ENCODE results near the gene ALPK3. TPM values are rescaled to one million over a fixed set of nuclear protein-coding genes. Genes with fewer than 3 reads are reported as not detected.

Gene ALPK3
- total RNA-seq, 1 donor from 2014 or later: 54.5 TPM

DNA sequence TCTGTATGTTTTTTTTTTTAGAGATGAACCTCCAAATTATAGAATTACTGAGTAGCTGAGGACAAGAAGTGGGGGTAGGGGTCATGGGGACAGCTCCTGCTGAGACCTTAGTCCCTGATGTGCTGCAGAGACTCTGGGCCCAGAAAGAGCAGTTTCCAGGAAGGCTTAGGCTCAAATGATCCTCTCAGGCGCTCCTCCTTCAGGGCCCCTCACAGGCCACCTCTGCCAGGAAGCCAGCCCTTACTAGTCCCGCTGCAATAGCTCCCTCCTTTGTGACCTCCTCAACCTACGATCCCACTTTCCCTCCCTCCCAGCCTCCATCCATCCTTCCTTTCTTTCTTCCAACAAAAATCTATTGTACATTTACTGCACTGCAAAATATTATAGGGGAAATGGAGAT lies 91.9 kb downstream of the ALPK3 start:
- no peak overlapping the region for H3K4me3 ChIP-seq (ENCODE audit: low read depth, low read length)
- no peak for DNase-seq (ENCODE audit: low read depth)
- H3K36me3 ChIP-seq (ENCODE audit: control insufficient read depth, insufficient read depth, low read length): no peaks in the 10 kb centered on the region
- TF ChIP-seq, protein P1, sequence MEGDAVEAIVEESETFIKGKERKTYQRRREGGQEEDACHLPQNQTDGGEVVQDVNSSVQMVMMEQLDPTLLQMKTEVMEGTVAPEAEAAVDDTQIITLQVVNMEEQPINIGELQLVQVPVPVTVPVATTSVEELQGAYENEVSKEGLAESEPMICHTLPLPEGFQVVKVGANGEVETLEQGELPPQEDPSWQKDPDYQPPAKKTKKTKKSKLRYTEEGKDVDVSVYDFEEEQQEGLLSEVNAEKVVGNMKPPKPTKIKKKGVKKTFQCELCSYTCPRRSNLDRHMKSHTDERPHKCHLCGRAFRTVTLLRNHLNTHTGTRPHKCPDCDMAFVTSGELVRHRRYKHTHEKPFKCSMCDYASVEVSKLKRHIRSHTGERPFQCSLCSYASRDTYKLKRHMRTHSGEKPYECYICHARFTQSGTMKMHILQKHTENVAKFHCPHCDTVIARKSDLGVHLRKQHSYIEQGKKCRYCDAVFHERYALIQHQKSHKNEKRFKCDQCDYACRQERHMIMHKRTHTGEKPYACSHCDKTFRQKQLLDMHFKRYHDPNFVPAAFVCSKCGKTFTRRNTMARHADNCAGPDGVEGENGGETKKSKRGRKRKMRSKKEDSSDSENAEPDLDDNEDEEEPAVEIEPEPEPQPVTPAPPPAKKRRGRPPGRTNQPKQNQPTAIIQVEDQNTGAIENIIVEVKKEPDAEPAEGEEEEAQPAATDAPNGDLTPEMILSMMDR (IDR thresholded peaks at IDR 0.05; ENCODE audit: insufficient read depth, low read length, poor library complexity, severe bottlenecking): no peak
- no peaks in the 10 kb centered on the region for H3K27me3 ChIP-seq (ENCODE audit: control insufficient read depth, insufficient read depth, low read length)

DNA sequence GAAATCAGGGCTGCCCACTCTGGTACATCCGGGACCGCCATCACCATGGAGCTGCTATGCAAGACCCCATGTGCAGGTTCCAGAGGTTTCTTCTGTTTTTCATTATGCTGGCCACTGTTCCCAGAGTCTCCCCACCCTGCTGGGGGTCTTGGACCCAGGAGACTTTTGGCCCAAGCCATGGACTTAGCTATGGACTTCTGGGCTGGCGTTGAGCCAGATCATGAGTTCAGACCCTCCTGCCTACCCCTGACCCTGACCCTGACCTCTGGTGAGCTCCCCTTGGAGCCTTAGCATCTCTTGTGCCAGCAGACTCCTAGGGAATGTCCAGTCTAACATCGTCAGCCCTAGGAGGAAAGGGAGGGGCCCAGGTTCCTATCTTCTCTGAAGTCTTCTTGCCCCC lies 92.6 kb downstream of the ALPK3 start:
- H3K4me3 ChIP-seq (ENCODE audit: low read depth, low read length): no peak overlapping the region
- DNase-seq (ENCODE audit: low read depth): no peak
- no peaks in the 10 kb centered on the region for H3K36me3 ChIP-seq (ENCODE audit: control insufficient read depth, insufficient read depth, low read length)
- H3K27me3 ChIP-seq (ENCODE audit: control insufficient read depth, insufficient read depth, low read length): no peaks in the 10 kb centered on the region
- TF ChIP-seq, protein P1 (IDR thresholded peaks at IDR 0.05; ENCODE audit: insufficient read depth, low read length, poor library complexity, severe bottlenecking): no peak

DNA sequence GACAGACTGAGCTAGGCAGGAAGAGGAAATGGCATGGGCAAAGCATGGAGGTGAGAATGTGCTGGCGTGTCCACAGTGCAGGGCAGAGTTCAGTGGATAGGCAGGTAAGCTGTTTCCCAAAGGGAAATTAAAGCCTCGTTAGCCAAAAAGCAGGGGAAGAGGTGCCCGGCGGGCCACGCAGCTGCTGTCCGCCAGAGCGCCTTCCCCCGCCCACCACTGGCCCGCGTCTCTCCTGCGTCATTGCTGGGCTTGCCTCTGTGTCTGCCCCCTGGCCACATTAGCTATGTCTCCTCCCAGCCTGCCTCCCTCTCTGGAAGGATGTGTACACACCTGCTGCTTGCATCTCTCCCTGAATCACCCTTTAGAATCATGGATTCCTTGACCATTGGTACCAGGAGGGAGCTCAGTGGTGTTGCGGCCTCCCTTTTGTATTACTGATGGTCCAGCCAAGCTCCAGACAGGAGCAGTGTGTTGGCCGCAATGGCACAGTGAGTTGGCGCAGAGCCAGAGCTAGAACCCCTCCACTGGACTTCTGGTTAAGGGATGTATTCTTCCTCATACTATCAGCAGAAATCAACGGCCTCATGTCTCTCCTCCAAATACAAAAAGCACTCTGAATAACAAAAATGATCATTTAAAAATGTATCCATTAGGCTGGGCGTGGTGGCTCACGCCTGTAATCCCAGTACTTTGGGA lies 93.9 kb downstream of the ALPK3 start:
- Histone ChIP-seq H3K36me3 (ENCODE audit: control insufficient read depth, insufficient read depth, low read length) (no peaks in the 10 kb centered on the region), H3K4me3 (ENCODE audit: low read depth, low read length) (no peak overlapping the region), H3K27me3 (ENCODE audit: control insufficient read depth, insufficient read depth, low read length) (no peaks in the 10 kb centered on the region)
- TF ChIP-seq, protein P1 (IDR thresholded peaks at IDR 0.05; ENCODE audit: insufficient read depth, low read length, poor library complexity, severe bottlenecking): no peak
- DNase-seq (ENCODE audit: low read depth): no peak

DNA sequence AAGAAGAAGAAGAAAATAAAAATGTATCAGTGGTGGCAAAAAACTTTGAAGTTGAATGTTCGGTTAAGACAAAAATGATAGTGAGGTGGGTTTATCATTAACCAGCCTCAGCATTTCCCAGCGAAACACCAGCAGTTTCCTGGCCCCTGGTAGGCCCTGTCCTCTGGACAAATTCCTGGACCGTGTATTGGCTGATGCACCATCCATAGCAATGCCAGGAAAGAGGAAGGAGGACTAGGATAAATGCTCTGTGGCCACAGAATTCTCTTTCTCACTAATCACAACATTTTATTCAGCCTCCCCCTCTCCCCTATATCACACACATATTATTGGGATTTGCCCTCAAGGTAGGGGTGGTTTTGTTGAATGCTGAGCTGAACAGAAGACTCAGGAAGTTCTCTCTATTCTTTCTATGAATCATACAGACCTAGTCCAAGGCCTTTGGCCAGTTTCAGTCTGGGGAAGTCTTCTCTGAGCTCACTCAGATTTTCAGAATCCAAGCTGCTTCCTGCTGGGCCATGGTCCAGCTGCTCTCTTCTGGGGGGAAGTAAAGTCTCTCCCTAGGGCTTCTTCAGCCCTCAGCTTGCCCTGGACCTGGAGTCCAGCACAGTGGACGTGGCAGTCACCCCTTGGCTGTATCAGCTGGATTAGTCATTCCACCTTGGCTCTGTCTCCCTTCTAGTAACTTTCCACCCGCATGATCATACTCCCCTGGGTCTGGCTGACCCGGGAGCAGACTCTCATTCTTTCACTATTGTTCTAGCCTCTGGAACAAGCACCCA lies 94.9 kb downstream of the ALPK3 start:
- DNase-seq (ENCODE audit: low read depth): peak; percentile 88
- no peaks in the 10 kb centered on the region for H3K36me3 ChIP-seq (ENCODE audit: control insufficient read depth, insufficient read depth, low read length)
- H3K4me3 ChIP-seq (ENCODE audit: low read depth, low read length): no peak overlapping the region
- H3K27me3 ChIP-seq (ENCODE audit: control insufficient read depth, insufficient read depth, low read length): no peaks in the 10 kb centered on the region
- TF ChIP-seq, protein P1 (IDR thresholded peaks at IDR 0.05; ENCODE audit: insufficient read depth, low read length, poor library complexity, severe bottlenecking): no peak

DNA sequence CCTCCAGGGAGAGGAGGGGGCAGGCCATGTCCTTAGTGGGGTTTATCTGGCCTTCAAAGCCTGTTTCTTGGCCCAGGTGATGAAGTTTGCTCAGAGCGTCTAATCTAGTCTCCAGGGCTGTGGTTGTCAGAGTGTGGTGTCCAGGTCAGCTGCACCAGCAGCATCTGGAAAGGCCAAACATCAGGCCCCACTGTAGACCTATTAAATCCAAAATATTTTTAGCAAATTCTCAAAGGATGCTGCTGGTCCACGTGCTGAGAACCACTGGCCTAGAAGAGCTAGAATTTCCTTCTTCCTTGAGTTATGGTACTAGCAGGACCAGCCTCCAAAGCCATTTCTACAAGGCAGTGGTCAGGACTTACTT lies 96.2 kb downstream of the ALPK3 start:
- TF ChIP-seq, protein P1 (IDR thresholded peaks at IDR 0.05; ENCODE audit: insufficient read depth, low read length, poor library complexity, severe bottlenecking): no peak
- Histone ChIP-seq H3K36me3 (ENCODE audit: control insufficient read depth, insufficient read depth, low read length) (no peaks in the 10 kb centered on the region), H3K4me3 (ENCODE audit: low read depth, low read length) (no peak overlapping the region), H3K27me3 (ENCODE audit: control insufficient read depth, insufficient read depth, low read length) (no peaks in the 10 kb centered on the region)
- DNase-seq (ENCODE audit: low read depth): no peak

Data from kidney epithelial cell (primary cell).